ENCODE results near the gene ZBTB44.
"Not testable (repeated sequence)": the region's sequence is repeated elsewhere in the genome, so short reads cannot be mapped to it uniquely, and the experiment has no call there.

The ZBTB44 gene

DNA sequence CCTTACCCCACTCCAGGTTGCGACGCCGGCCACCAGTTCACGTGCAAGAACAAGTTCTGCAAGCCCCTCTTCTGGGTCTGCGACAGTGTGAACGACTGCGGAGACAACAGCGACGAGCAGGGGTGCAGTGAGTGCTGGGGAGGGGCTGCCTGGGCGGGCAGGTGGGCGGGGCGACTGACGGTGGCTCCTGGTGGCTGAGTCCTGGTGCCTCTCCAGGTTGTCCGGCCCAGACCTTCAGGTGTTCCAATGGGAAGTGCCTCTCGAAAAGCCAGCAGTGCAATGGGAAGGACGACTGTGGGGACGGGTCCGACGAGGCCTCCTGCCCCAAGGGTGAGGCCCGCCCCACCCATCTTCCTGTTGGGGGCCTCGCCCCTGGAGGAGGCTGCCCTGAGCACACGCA, 116.4 kb downstream of the ZBTB44 start:
- no peak for DNase-seq (ENCODE audit: low spot score)

- DNase-seq (ENCODE audit: low spot score), result no peak
Observed at GRCh38 chr11:130197386-130198035, 117.2 kb downstream of the ZBTB44 start.

- DNase-seq (ENCODE audit: low spot score), result no peak
Observed at GRCh38 chr11:130194241-130195023, 120.3 kb downstream of the ZBTB44 start.

DNA sequence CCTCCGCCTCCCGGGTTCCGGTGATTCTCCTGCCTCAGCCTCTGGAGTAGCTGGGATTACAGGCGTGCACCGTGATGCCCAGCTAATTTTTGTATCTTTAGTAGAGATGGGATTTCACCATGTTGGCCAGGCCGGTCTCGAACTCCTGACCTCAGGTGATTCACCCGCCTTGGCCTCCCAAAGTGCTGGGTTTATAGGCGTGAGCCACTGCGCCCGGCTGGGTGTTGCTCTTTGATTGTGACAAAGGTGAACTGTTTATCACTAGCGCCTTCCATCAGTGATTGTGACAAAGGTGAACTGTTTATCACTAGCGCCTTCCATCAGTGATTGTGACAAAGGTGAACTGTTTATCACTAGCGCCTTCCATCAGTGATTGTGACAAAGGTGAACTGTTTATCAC, 121.2 kb downstream of the ZBTB44 start:
- DNase-seq (ENCODE audit: low spot score), result not testable (repeated sequence)

- DNase-seq (ENCODE audit: low spot score), result no peak
Observed at GRCh38 chr11:130192845-130193267, 121.9 kb downstream of the ZBTB44 start.

- no peak for DNase-seq (ENCODE audit: low spot score)
Observed at GRCh38 chr11:130191896-130192295, 122.8 kb downstream of the ZBTB44 start.

GRCh38 chr11:130190371-130190881, 124.3 kb downstream of the ZBTB44 start:
- no peak for DNase-seq (ENCODE audit: low spot score)

GRCh38 chr11:130189492-130190210, 125.1 kb downstream of the ZBTB44 start:
- DNase-seq (ENCODE audit: low spot score), result no peak

- DNase-seq (ENCODE audit: low spot score), result no peak
Observed at GRCh38 chr11:130188585-130189347, 126.0 kb downstream of the ZBTB44 start.

GRCh38 chr11:130188047-130188446, 126.7 kb downstream of the ZBTB44 start:
- no peak for DNase-seq (ENCODE audit: low spot score)

DNA sequence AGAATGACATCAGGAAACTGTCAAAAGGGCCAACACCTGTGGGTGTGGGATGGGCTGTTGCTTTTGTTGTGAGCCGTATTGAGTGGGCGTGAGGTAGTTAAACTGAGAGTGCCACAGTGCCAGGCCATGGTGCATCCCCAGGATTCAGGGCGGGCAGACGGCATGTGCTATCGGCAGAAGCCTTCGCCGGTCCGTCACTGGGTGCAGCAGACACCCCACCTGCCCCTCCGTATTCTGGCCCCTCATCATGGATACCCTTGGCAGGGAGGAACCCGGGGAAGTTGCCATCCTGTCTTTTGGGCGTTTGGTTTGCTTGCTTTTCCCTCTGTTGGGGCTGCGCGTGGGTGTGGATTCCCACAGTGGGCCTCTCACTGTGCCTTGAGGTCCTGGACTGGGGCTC, 127.6 kb downstream of the ZBTB44 start:
- DNase-seq (ENCODE audit: low spot score), result no peak

DNA sequence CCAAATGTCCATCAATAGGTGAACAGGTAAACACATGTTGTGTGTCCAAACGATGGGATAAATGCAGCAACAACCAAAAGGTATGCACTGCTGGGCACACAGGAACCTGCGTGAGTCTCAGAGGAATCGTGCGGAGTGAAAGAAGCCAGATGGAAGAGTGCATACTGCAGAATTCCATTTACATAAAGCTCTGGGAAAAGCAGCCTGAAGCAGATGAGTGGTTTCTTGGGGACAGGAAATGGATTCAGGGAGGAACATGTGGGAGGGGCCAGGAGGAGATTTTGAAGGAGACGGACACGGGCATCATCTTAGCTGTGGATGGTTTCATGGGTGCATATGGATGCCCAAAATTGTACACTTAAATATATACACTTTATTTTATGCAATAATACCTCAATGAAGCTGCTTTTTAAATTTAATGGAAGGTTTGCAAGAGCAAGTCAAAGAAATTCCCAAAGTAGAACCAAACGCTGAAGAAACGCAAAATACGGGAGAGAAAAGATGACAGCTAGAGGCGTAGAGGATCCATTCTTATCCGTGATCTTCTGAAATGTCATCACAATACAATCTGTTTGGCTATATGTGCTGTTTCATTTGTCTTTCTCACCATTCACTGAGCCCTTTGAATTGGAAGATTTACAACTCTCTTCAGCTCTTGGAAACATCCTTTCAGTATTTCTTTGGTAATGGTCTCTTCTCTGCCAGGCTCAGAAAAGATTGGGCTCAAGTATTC, 130.7 kb downstream of the ZBTB44 start:
- DNase-seq (ENCODE audit: low spot score), result no peak

GRCh38 chr11:130181295-130182272, 133.1 kb downstream of the ZBTB44 start:
- no peak for DNase-seq (ENCODE audit: low spot score)

DNA sequence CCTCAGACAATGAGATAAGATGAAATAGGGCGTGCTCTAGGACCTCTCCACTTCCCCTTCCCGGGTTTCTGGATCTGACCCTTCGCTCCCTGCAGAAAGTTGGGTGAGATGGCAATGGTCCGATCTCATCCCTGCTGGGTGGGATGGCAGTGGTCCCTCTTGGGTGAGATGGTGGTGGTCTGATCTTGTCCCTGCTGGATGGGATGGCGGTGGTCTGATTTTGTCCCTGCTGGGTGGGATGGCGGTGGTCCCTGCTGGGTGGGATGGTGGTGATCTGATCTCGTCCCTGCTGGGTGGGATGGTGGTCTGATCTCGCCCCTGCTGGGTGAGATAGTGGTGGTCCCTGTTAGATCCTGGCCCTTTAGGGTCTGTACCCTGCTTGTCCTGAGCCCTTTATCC, 133.8 kb downstream of the ZBTB44 start:
- DNase-seq (ENCODE audit: low spot score), result no peak

- DNase-seq (ENCODE audit: low spot score), result no peak
Observed at GRCh38 chr11:130180491-130180890, 134.2 kb downstream of the ZBTB44 start.

DNA sequence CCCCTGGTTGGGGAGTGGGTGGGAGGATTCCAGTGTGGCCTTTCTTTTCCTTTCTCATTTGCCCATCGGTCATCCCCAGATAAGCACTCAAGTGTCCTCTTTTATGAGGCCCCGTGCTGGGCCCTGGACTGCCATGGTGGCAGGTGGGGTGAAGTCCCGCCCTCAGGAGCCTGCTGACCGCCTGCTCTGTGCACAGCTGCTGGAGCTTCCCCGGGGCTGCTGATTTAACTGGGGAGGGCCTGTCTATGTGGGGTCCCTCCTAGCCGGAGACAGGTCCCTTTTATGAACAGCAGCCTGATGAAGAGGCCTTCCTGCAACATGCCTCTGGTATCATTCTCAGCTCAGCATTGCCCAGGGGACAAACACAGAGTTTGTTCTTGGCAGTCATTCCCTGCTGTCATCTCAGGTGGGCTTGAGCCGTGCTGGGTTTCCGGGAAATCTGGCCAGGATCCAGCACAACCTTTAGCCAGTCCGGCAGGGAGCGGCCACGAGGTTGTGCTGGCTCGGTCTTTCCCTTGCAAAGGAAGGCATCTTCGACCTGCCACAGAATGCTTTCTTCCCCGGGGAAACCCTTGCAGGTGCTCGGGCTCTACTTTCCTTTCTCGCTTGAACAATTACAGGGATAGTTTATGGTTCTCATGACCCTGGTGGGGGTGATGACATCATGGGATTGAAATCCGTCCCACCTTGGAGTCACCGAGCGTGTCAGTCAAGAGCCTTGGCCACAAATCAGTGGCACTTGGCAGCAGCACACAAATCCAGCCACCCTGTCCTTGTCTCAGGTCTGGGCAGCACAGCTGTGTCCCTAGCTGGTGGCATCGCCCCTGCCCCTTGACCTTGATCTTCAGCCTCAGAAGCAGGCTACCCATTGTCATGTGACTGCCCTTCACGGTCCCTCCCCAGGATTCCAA, 135.1 kb downstream of the ZBTB44 start:
- DNase-seq (ENCODE audit: low spot score), result no peak

- no peak for DNase-seq (ENCODE audit: low spot score)
Observed at GRCh38 chr11:130178441-130179339, 136.0 kb downstream of the ZBTB44 start.

GRCh38 chr11:130177782-130178181, 136.9 kb downstream of the ZBTB44 start:
- no peak for DNase-seq (ENCODE audit: low spot score)
